Upper lobe of left lung (tissue), 6 donors: ENCODE data around the gene PPM1M. TPM values are rescaled to one million over a fixed set of nuclear protein-coding genes. Genes with fewer than 3 reads are reported as not detected.

Source experiments
- ATAC-seq, 2 donors: fragments of 200-7000 bp; cut with Tn5 transposase; one replicate each; pipeline ENCODE4 v1.9.1; 2022; ENCODE audit warnings: mild to moderate bottlenecking in 2 of 2, moderate library complexity in 2 of 2; ENCODE audit not compliant: low FRiP score in 2 of 2
- DNase-seq, 2 donors: peaks; one replicate each; pipeline ENCODE4 v3.0.0-alpha.2; 2019 to 2020
- H3K27ac ChIP-seq, 4 donors: fragments of 200-600 bp; sonication (generic); one replicate each; pipeline ENCODE4 v1.5.1; 2016 to 2019
- H3K27me3 ChIP-seq, 4 donors: fragments of 200-600 bp; sonication (generic); one replicate each; pipeline ENCODE4 v1.5.1; 2017 to 2019
- H3K36me3 ChIP-seq, 4 donors: fragments of 200-600 bp; sonication (generic); one replicate each; pipeline ENCODE4 v1.5.1; 2016 to 2019
- H3K4me1 ChIP-seq, 4 donors: fragments of 200-600 bp; sonication (generic); one replicate each; pipeline ENCODE4 v1.5.1; 2018 to 2019
- H3K4me3 ChIP-seq, 4 donors: fragments of 200-600 bp; sonication (generic); one replicate each; pipeline ENCODE4 v1.5.1; 2017 to 2019; ENCODE audit warnings: mild to moderate bottlenecking in 2 of 4, moderate library complexity in 1 of 4
- H3K9me3 ChIP-seq, 4 donors: fragments of 200-600 bp; sonication (generic); one replicate each; pipeline ENCODE4 v1.5.1; 2018 to 2019
- EP300 ChIP-seq, 4 donors: sonication (generic); formaldehyde crosslinking; IDR thresholded peaks; one replicate each; pipeline ENCODE4 v1.5.1; 2017; ENCODE audit warnings: antibody characterized with exemption in 4 of 4, control low read depth in 2 of 4
- POLR2A ChIP-seq, 4 donors: fragments of 450-650 bp; IDR thresholded peaks; one replicate each; pipeline ENCODE4 v1.5.1; 2016 to 2017; ENCODE audit warnings: antibody characterized with exemption in 4 of 4, mild to moderate bottlenecking in 2 of 4
- POLR2AphosphoS5 ChIP-seq, 2 donors: sonication (generic); formaldehyde crosslinking; IDR thresholded peaks; one replicate each; pipeline ENCODE4 v1.5.1; 2017; ENCODE audit warnings: antibody characterized with exemption in 2 of 2
- WGBS, 2 donors: methylation state at CpG; one replicate each; pipeline ENCODE4 v1.1.5; 2017 to 2018; 5-methylcytosine and 5-hydroxymethylcytosine counted together
- total RNA-seq, 6 donors: library from RNA; depleted of rRNA in 4 of 6; stranded (reverse); fragments of >200 nt in 4 of 6; gene quantifications; one replicate each; pipeline versions ENCODE4 v1.1.0 to v1.2.1, GENCODE V29; 2016 to 2021
- TF ChIP-seq, protein P1 (sequence below), 6 experiments: fragments of 450-650 bp in 4 of 6; fragments of 200-600 bp in 2 of 6; sonication (generic) in 2 of 6; IDR thresholded peaks; one replicate each; pipeline ENCODE4 v1.5.1; 2016 to 2019; ENCODE audit warnings: antibody characterized with exemption in 6 of 6
- donor health status: DM: no; HTN: no; CAD: no; lungs with moderate emphysema.
- donor health status: DM: no; HTN: yes; CAD: no; lungs with severe emphysema.

The PPM1M gene
- total RNA-seq, 6 donors from 2014 or later = 18.7 to 68.1 (median 47.8) TPM

- no peak overlapping the region for H3K4me3 ChIP-seq
- peak in 1 of 2 donors; percentile 18 for DNase-seq
- 92% methylated on average over 14 to 26 of the region's 28 CpGs for WGBS, 2 donors
- peaks cover 21 to 73% (median 57%) of the 10 kb centered on the region in 4 donors for H3K36me3 ChIP-seq
- H3K9me3 ChIP-seq = no peaks in the 10 kb centered on the region
- H3K27me3 ChIP-seq = no peaks in the 10 kb centered on the region
- peaks cover 13 to 33% (median 24%) of the 10 kb centered on the region in 4 donors for H3K4me1 ChIP-seq
- no peak for ATAC-seq
- H3K27ac ChIP-seq = no peak overlapping the region
- TF ChIP-seq POLR2A (IDR thresholded peaks at IDR 0.05) = no peak
- no peak for TF ChIP-seq EP300 (IDR thresholded peaks at IDR 0.05)
- TF ChIP-seq, protein P1, sequence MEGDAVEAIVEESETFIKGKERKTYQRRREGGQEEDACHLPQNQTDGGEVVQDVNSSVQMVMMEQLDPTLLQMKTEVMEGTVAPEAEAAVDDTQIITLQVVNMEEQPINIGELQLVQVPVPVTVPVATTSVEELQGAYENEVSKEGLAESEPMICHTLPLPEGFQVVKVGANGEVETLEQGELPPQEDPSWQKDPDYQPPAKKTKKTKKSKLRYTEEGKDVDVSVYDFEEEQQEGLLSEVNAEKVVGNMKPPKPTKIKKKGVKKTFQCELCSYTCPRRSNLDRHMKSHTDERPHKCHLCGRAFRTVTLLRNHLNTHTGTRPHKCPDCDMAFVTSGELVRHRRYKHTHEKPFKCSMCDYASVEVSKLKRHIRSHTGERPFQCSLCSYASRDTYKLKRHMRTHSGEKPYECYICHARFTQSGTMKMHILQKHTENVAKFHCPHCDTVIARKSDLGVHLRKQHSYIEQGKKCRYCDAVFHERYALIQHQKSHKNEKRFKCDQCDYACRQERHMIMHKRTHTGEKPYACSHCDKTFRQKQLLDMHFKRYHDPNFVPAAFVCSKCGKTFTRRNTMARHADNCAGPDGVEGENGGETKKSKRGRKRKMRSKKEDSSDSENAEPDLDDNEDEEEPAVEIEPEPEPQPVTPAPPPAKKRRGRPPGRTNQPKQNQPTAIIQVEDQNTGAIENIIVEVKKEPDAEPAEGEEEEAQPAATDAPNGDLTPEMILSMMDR (IDR thresholded peaks at IDR 0.05) = no peak
- TF ChIP-seq POLR2AphosphoS5 (IDR thresholded peaks at IDR 0.05) = no peak
Measured at GRCh38 chr3:52232279-52233107, 13.1 kb upstream of the PPM1M start.

DNA sequence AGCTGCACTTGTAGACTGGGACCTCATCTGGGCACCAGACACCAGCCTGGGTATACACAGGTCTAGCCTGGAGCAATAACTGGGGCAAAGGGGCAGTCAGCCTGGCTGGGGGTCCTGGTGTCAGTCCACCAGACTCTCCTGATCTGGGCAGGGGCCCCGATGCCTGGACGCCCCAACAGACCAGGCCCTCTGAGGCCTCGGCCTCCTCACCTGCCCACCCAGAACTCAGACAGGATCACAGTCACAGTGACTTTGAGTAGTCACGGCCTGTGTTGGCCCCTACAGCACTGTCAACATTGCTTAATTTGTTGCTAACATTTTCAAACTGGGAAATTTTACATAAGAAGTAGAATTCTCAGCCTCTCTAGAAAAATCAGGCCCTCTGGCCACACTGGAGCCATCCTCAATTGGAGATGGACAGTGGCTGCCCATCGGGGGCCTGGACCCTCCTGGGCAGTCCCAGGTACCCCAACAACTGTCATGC, 12.4 kb upstream of the PPM1M start:
- H3K27me3 ChIP-seq = no peaks in the 10 kb centered on the region
- 92 to 93% methylated on average over 2 to 5 of the region's 5 CpGs for WGBS, 2 donors
- peaks cover 19 to 40% (median 30%) of the 10 kb centered on the region in 4 donors for H3K4me1 ChIP-seq
- no peaks in the 10 kb centered on the region for H3K9me3 ChIP-seq
- H3K36me3 ChIP-seq = peaks cover 21 to 66% (median 54%) of the 10 kb centered on the region in 4 donors
- TF ChIP-seq EP300 (IDR thresholded peaks at IDR 0.05) (no peak), POLR2AphosphoS5 (IDR thresholded peaks at IDR 0.05) (no peak), POLR2A (IDR thresholded peaks at IDR 0.05) (no peak)
- TF ChIP-seq, protein P1 (IDR thresholded peaks at IDR 0.05) = no peak
- no peak overlapping the region for H3K4me3 ChIP-seq
- H3K27ac ChIP-seq = no peak overlapping the region
- ATAC-seq (no peak), DNase-seq (peak in 1 of 2 donors; percentile 15)

DNA sequence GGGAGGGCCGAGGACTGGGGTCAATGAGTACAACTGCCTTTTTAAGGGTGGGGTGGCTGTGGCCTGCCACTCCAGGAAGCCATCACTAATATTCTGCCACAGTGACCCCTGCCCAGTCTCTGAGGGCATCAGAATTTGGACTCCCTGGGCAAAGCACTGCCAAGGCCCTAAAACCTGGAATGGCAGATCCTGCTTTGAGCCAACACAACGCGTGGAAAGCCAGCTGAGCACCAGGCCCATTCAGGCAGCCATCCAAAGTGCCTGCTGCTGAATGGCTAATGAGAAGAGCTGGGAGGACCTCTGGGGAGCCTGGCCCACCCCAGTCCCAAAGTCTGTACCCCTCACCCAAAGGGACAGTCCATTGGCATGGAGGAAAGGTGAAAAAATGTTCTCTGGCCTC, 11.6 kb upstream of the PPM1M start:
- Histone ChIP-seq H3K27me3 (no peaks in the 10 kb centered on the region), H3K27ac (no peak overlapping the region), H3K4me3 (no peak overlapping the region), H3K9me3 (no peaks in the 10 kb centered on the region), H3K36me3 (peaks cover 21 to 58% (median 48%) of the 10 kb centered on the region in 4 donors), H3K4me1 (peaks cover 22 to 46% (median 33%) of the 10 kb centered on the region in 4 donors)
- 76 to 95% methylated on average over 3 of the region's 3 CpGs for WGBS, 2 donors
- DNase-seq (peak in 1 of 2 donors; percentile 19), ATAC-seq (no peak)
- TF ChIP-seq POLR2A (IDR thresholded peaks at IDR 0.05) = no peak
- TF ChIP-seq EP300 (IDR thresholded peaks at IDR 0.05) = no peak
- TF ChIP-seq POLR2AphosphoS5 (IDR thresholded peaks at IDR 0.05) = no peak
- TF ChIP-seq, protein P1 (IDR thresholded peaks at IDR 0.05) = no peak

- H3K27me3 ChIP-seq = no peaks in the 10 kb centered on the region
- no peak overlapping the region for H3K4me3 ChIP-seq
- DNase-seq = peak in 1 of 2 donors; percentile 20
- WGBS, 2 donors = 88 to 93% methylated on average over 13 to 14 of the region's 15 CpGs
- peaks cover 14 to 50% (median 40%) of the 10 kb centered on the region in 4 donors for H3K36me3 ChIP-seq
- peaks cover 23 to 51% (median 36%) of the 10 kb centered on the region in 4 donors for H3K4me1 ChIP-seq
- no peak overlapping the region for H3K27ac ChIP-seq
- ATAC-seq = no peak
- no peaks in the 10 kb centered on the region for H3K9me3 ChIP-seq
- TF ChIP-seq EP300 (IDR thresholded peaks at IDR 0.05) (no peak), POLR2A (IDR thresholded peaks at IDR 0.05) (no peak), POLR2AphosphoS5 (IDR thresholded peaks at IDR 0.05) (no peak)
- TF ChIP-seq, protein P1 (IDR thresholded peaks at IDR 0.05) = no peak
Measured at GRCh38 chr3:52234516-52235447, 10.8 kb upstream of the PPM1M start.
